Body of pancreas (tissue), 4 donors: ENCODE results near the gene ARSB.

ENCODE experiments used
- CTCF ChIP-seq, 7 experiments: fragments of 450-650 bp in 4 of 7; fragments of 200-600 bp in 3 of 7; sonication (generic) in 3 of 7; IDR thresholded peaks; one replicate each; pipeline ENCODE4 v1.5.1; 2016 to 2019; ENCODE audit warnings: antibody characterized with exemption in 7 of 7
- POLR2A ChIP-seq, 3 donors: fragments of 450-650 bp; IDR thresholded peaks; one replicate each; pipeline ENCODE4 v1.6.1; 2016; ENCODE audit warnings: antibody characterized with exemption in 3 of 3, mild to moderate bottlenecking in 2 of 3

GRCh38 chr5:78741019-78741418, 244.1 kb downstream of the ARSB start:
- TF ChIP-seq POLR2A (IDR thresholded peaks at IDR 0.05) (no peak), CTCF (IDR thresholded peaks at IDR 0.05) (no peak)
